Fibroblast of pulmonary artery (primary cell): ENCODE results near the gene FXYD1.
A peak's percentile ranks its signal among the peaks of the same experiment; 100 is the strongest.

ENCODE experiments used
- DNase-seq: peaks from one replicate; pipeline ENCODE4 v3.0.0-alpha.2; 2010; ENCODE audit warnings: low read depth
- H3K4me3 ChIP-seq: replicated peaks from 2 replicates; pipeline ENCODE4 v1.5.1; 2011; ENCODE audit warnings: low read depth, mild to moderate bottlenecking, control low read depth, low read length, moderate library complexity
- CTCF ChIP-seq: IDR thresholded peaks from 2 replicates; pipeline ENCODE4 v1.5.1; 2011; ENCODE audit warnings: mild to moderate bottlenecking, control low read depth, low read length, inconsistent platforms; ENCODE audit errors: missing control alignments

The FXYD1 gene

GRCh38 chr19:35132254-35132653, 6.4 kb upstream of the FXYD1 start:
- no peak overlapping the region for H3K4me3 ChIP-seq
- DNase-seq, result no peak
- TF ChIP-seq CTCF, result no peak

GRCh38 chr19:35133826-35134225, 4.8 kb upstream of the FXYD1 start:
- TF ChIP-seq CTCF, result no peak
- no peak overlapping the region for H3K4me3 ChIP-seq
- DNase-seq, result no peak

GRCh38 chr19:35134601-35135242, 3.9 kb upstream of the FXYD1 start, which contains the start of gene LGI4:
Gene LGI4 (minus strand): TSS chr19:35135059. CDS start chr19:35134680, 379 bp downstream.
- no peak for DNase-seq
- no peak for TF ChIP-seq CTCF
- H3K4me3 ChIP-seq, result no peak within 1 kb of the TSS

GRCh38 chr19:35135389-35135909, 3.2 kb upstream of the FXYD1 start:
- no peak overlapping the region for H3K4me3 ChIP-seq
- peak; percentile 69 for DNase-seq
- TF ChIP-seq CTCF, result peak; percentile 80

- no peak overlapping the region for H3K4me3 ChIP-seq
- no peak for TF ChIP-seq CTCF
Observed at GRCh38 chr19:35136231-35136630, 2.4 kb upstream of the FXYD1 start.

GRCh38 chr19:35136977-35137702, 1.5 kb upstream of the FXYD1 start:
- TF ChIP-seq CTCF, result no peak
- H3K4me3 ChIP-seq, result no peak overlapping the region
- DNase-seq, result no peak

More at GRCh38 chr19:35136231-35136630, 2.4 kb upstream of the FXYD1 start:
- no peak for DNase-seq
